HepG2 (cell line): Measurements from ENCODE around the gene SEH1L. TPM values are rescaled to one million over a fixed set of nuclear protein-coding genes. Genes with fewer than 3 reads are reported as not detected.

Experiments used
- HNF4A ChIP-seq: sonication (generic); formaldehyde crosslinking; IDR thresholded peaks from 2 replicates; pipeline ENCODE4 v1.4.0; 2020; ENCODE audit warnings: missing genetic modification reagents
- POGK ChIP-seq: sonication (generic); formaldehyde crosslinking; conservative IDR thresholded peaks from 2 replicates; pipeline ENCODE4 v1.8.0; 2022; ENCODE audit warnings: mild to moderate bottlenecking, moderate library complexity, missing genetic modification reagents
- POLR2AphosphoS5 ChIP-seq: IDR thresholded peaks from 2 replicates; pipeline ENCODE4 v1.6.1; 2012; ENCODE audit warnings: low read depth, low read length
- SRSF1 ChIP-seq: fragments of 200-400 bp; formaldehyde crosslinking; optimal IDR thresholded peaks from 2 replicates; pipeline ENCODE3; 2017; ENCODE audit warnings: mild to moderate bottlenecking, low read depth, low read length, moderate library complexity
- TMF1 ChIP-seq: sonication (generic); formaldehyde crosslinking; IDR thresholded peaks from 2 replicates; pipeline ENCODE4 v1.8.1; 2022; ENCODE audit warnings: low read depth, missing genetic modification reagents
- YEATS2 ChIP-seq: sonication (generic); formaldehyde crosslinking; IDR thresholded peaks from 2 replicates; pipeline ENCODE4 v1.4.0; 2020; ENCODE audit warnings: missing genetic modification reagents, borderline replicate concordance
- ZBTB38 ChIP-seq: sonication (generic); formaldehyde crosslinking; IDR thresholded peaks from 2 replicates; pipeline ENCODE4 v1.5.1; 2020; ENCODE audit warnings: mild to moderate bottlenecking, missing genetic modification reagents
- ZBTB46 ChIP-seq: sonication (generic); formaldehyde crosslinking; IDR thresholded peaks from 2 replicates; pipeline ENCODE4 v1.4.0; 2020; ENCODE audit warnings: mild to moderate bottlenecking, missing genetic modification reagents, borderline replicate concordance
- ZNF510 ChIP-seq: sonication (generic); formaldehyde crosslinking; IDR thresholded peaks from 2 replicates; pipeline ENCODE4 v1.4.0; 2020; ENCODE audit warnings: low read depth, mild to moderate bottlenecking, missing genetic modification reagents
- ZNF609 ChIP-seq: sonication (generic); formaldehyde crosslinking; IDR thresholded peaks from 2 replicates; pipeline ENCODE4 v1.4.0; 2020; ENCODE audit warnings: mild to moderate bottlenecking, missing genetic modification reagents, borderline replicate concordance
- ZNF678 ChIP-seq: sonication (generic); formaldehyde crosslinking; IDR thresholded peaks from 2 replicates; pipeline ENCODE4 v1.4.0; 2020; ENCODE audit warnings: mild to moderate bottlenecking, missing genetic modification reagents
- ZNF776 ChIP-seq: sonication (generic); formaldehyde crosslinking; IDR thresholded peaks from 2 replicates; pipeline ENCODE4 v1.4.0; 2020; ENCODE audit warnings: mild to moderate bottlenecking, missing genetic modification reagents
- ZSCAN12 ChIP-seq: sonication (generic); formaldehyde crosslinking; IDR thresholded peaks from 2 replicates; pipeline ENCODE4 v1.9.0; 2021; ENCODE audit warnings: mild to moderate bottlenecking, missing genetic modification reagents
- ZSCAN5A ChIP-seq: sonication (generic); formaldehyde crosslinking; IDR thresholded peaks from 2 replicates; pipeline ENCODE4 v1.8.0; 2022; ENCODE audit warnings: mild to moderate bottlenecking, missing genetic modification reagents, borderline replicate concordance
- ZZZ3 ChIP-seq: sonication (generic); formaldehyde crosslinking; IDR thresholded peaks from 2 replicates; pipeline ENCODE4 v1.4.0; 2020; ENCODE audit warnings: missing genetic modification reagents, mild to moderate bottlenecking, borderline replicate concordance
- polyA plus RNA-seq, 8 experiments: library from polyadenylated mRNA; depleted of rRNA in 3 of 8; stranded (reverse) in 7 of 8; unstranded in 1 of 8; fragments of >200 nt; fragmentation: Illumina TruSeq in 4 of 8; extraction: Trizol in 4 of 8; gene quantifications; 2 replicates each; pipeline versions ENCODE4 v1.2.1 to v1.2.3, GENCODE V29; 2011 to 2016; ENCODE audit warnings: low read depth in 4 of 8, missing spikeins in 1 of 8, mixed read lengths in 1 of 8; ENCODE audit not compliant: insufficient read depth in 1 of 8
- total RNA-seq, 5 experiments: library from RNA; depleted of rRNA; stranded (reverse); fragments of >200 nt; fragmentation: Illumina TruSeq; extraction: Trizol; gene quantifications; 2 replicates each; pipeline ENCODE4 v1.2.3, GENCODE V29; 2016; ENCODE audit warnings: low read depth in 1 of 5

SEH1L gene
- total and polyA plus RNA-seq, 2 of the 13 experiments (the other 11 are each of a cell fraction or from before 2014, with no cell fraction given), result 59.6 to 63.5 TPM

- TF ChIP-seq POGK (CRISPR knock-in tag) (peak; percentile 96), ZNF609 (CRISPR knock-in tag) (peak; percentile 39; the same call in 1 of the 2 replicates), ZSCAN5A (CRISPR knock-in tag) (no peak), ZNF776 (peak; percentile 98), ZSCAN12 (CRISPR knock-in tag) (no peak), YEATS2 (CRISPR knock-in tag) (peak; percentile 87), HNF4A (peak; percentile 61), ZZZ3 (CRISPR knock-in tag) (0 out of 2 replicates have a peak, but pooled peaks have one; percentile 32), POLR2AphosphoS5 (peak; percentile 86), ZBTB38 (CRISPR knock-in tag) (peak; percentile 92; the same call in 1 of the 2 replicates), ZBTB46 (CRISPR knock-in tag) (no peak), ZNF678 (CRISPR knock-in tag) (no peak; the same call in none of the 2 replicates), TMF1 (peak; percentile 69; the same call in 1 of the 2 replicates), ZNF510 (peak; percentile 95), SRSF1 (peak; percentile 76)
Measured at GRCh38 chr18:12990967-12991820, 43.4 kb downstream of the SEH1L start, which contains the start of gene CEP192 (continued).
